Nephron progenitor cell (in vitro differentiated cells): Measurements from ENCODE around the gene LRRC34.

Experiments used
- DNase-seq: peaks from one replicate; pipeline ENCODE4 v3.0.0; 2021
- H3K27ac Mint-ChIP-seq: 2 replicates; pipeline ENCODE4 v1.8.0; 2021; ENCODE audit warnings: mild to moderate bottlenecking, moderate library complexity, mixed read lengths
- H3K27me3 Mint-ChIP-seq: 2 replicates; pipeline ENCODE4 v1.8.0; 2021; ENCODE audit warnings: mild to moderate bottlenecking, low read depth, mixed read lengths; ENCODE audit not compliant: poor library complexity
- H3K36me3 Mint-ChIP-seq: 2 replicates; pipeline ENCODE4 v1.8.0; 2021; ENCODE audit warnings: low read depth, mixed read lengths
- H3K4me1 Mint-ChIP-seq: 2 replicates; pipeline ENCODE4 v1.8.0; 2021; ENCODE audit warnings: mixed read lengths
- H3K4me3 Mint-ChIP-seq: 2 replicates; pipeline ENCODE4 v1.8.0; 2021; ENCODE audit warnings: mild to moderate bottlenecking, moderate library complexity, mixed read lengths
- H3K9me3 Mint-ChIP-seq: 2 replicates; pipeline ENCODE4 v1.8.0; 2021; ENCODE audit warnings: mild to moderate bottlenecking, moderate library complexity, mixed read lengths
- TF ChIP-seq, protein P1 (sequence below): fragments of 200-600 bp; sonication (generic); IDR thresholded peaks from 2 replicates; pipeline ENCODE4 v1.5.0; 2021; ENCODE audit warnings: antibody characterized with exemption

Gene LRRC34

DNA sequence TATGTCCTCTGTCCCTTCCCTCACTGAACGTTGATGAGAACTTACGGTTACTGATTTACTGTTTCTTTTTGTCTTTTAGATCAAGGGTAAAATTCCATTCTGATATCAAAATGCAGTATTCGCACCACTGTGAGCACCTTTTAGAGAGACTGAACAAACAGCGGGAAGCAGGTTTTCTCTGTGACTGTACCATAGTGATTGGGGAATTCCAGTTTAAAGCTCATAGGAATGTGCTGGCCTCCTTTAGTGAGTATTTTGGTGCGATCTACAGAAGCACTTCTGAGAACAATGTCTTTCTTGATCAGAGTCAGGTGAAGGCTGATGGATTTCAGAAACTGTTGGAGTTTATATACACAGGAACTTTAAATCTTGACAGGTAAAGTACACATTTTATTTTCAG, 38.5 kb downstream of the LRRC34 start:
- Mint-ChIP-seq H3K4me3 (peak overlapping the region; percentile 100), H3K36me3 (peaks cover 31% of the 10 kb centered on the region), H3K4me1 (peaks cover 37% of the 10 kb centered on the region), H3K9me3 (no peaks in the 10 kb centered on the region), H3K27ac (peak overlapping the region; percentile 100), H3K27me3 (peaks cover 7% of the 10 kb centered on the region)
- TF ChIP-seq, protein P1, sequence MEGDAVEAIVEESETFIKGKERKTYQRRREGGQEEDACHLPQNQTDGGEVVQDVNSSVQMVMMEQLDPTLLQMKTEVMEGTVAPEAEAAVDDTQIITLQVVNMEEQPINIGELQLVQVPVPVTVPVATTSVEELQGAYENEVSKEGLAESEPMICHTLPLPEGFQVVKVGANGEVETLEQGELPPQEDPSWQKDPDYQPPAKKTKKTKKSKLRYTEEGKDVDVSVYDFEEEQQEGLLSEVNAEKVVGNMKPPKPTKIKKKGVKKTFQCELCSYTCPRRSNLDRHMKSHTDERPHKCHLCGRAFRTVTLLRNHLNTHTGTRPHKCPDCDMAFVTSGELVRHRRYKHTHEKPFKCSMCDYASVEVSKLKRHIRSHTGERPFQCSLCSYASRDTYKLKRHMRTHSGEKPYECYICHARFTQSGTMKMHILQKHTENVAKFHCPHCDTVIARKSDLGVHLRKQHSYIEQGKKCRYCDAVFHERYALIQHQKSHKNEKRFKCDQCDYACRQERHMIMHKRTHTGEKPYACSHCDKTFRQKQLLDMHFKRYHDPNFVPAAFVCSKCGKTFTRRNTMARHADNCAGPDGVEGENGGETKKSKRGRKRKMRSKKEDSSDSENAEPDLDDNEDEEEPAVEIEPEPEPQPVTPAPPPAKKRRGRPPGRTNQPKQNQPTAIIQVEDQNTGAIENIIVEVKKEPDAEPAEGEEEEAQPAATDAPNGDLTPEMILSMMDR: no peak
- no peak for DNase-seq

DNA sequence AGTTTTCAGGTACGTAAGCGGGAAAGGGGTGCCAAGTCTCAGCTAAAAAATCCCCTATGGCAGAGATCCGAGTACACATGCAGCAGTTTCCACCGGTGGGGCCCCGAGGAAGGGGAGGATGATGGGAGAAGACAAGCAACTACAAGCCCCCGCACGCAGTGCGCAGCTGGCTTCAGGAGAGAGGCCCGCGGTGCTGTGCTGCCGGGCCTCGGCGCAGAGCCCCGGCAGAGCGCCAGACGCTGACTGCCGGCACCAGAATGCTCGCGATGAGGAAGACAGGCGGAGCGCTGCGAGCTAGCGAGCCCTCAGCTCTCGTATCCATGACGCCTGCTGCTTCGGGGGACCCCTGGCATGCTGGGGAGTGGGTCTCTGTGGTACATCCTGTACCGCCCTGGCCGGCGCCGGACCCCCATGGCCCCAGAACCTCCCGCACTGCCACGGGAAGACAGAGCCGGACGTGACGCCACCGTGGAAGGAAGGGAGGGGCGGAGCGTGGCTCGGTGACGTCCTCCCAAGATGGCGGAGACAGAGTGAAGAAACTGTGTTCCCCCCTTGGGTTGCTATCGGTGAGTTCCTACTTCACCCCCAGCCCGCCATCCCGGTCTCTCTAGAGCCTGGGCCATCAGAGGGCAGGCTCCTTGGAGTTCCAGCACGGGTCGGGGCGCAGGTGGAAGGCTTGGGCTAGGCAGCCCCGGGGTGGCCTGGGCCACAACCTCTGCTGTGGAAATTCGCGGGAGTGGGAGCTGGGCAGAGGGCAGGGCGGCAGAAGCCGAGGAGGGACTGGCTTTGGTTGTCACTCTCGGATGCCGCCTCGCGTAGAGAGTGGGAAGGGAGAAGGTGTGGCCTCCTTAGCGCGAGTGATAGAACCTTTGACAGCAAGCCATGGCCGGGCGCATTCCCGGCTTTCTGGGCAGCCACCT, 39.5 kb downstream of the LRRC34 start, which contains the start of gene MYNN:
Gene MYNN, plus strand, starts transcription at position 500 of the 920 bp plus-strand sequence. CDS start 900 bp downstream, outside the sequence.
- TF ChIP-seq, protein P1: no peak
- peaks cover 37% of the 10 kb centered on the region for H3K4me1 Mint-ChIP-seq
- H3K27me3 Mint-ChIP-seq: peaks cover 7% of the 10 kb centered on the region
- H3K4me3 Mint-ChIP-seq: peak within 1 kb of the TSS; percentile 100
- H3K9me3 Mint-ChIP-seq: no peaks in the 10 kb centered on the region
- peak; percentile 92 for DNase-seq
- peaks cover 24% of the 10 kb centered on the region for H3K36me3 Mint-ChIP-seq
- H3K27ac Mint-ChIP-seq: peak within 1 kb of the TSS; percentile 100

DNA sequence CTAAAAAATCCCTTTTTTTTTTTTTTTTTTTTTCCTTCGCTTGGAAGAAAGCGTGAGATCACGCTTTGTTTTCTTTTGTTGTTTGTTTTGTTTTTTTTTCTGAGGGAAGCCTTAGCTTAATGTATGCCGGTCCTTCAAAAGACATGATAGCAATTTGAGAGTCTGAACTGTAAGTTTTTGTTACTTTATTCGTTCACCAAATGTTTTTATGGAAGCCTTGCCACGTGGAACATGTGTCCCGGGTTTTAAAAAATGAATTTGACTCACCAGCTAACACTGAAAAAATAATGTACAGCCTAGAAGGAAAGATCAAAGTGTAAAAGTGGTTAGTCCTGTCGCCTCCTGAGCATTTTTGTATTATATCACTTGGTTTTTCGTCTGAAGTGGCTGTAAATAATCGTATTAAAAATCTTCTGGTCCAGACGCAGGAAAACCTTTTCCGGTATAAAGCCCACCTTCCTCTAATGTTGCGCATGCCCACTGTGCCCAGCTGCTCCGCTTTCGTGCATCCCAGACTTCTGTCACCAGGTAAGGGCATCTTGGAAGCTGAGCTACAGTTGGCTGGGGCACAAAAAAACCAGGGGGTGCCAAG, 40.3 kb downstream of the LRRC34 start:
- Mint-ChIP-seq H3K9me3 (no peaks in the 10 kb centered on the region), H3K4me1 (peaks cover 37% of the 10 kb centered on the region), H3K27me3 (peaks cover 7% of the 10 kb centered on the region), H3K4me3 (peak overlapping the region; percentile 100), H3K27ac (peak overlapping the region; percentile 100), H3K36me3 (peaks cover 22% of the 10 kb centered on the region)
- TF ChIP-seq, protein P1: no peak
- DNase-seq: peak; percentile 67

DNA sequence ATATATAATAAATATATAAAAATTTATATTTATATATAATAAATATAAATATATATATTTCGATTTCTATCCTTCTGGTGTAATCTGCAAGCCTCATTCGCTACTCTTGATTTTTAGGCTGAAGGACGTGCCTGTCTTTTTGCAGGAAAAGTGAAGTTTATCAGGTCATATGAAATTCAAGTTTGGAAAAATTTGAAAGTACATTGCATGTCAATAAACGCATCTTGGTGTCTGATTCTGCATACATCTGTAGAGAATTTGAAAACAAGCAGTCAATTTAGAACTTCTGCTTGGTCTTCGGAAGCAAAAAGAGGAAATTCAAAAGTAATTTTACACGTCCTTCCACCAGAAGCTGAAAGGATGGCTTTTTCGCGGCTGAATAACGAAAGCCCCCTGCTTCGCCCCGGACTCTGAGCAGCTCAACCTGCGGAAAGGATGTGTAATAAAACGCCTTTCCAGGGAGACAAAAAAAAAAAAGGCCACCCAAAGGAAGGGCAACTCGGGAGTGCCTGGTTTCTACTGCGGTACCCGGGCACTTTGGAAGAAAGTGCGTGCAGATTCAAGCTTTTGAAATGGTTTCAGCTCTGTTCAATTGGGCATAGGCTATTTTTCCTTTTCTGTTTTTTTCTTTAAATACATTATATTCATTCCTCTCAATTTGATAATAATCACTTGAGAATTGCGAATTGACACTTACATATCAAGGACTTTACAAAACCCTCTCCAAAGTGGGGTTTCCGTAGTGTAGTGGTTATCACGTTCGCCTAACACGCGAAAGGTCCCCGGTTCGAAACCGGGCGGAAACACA, 41.0 kb downstream of the LRRC34 start:
- DNase-seq: peak; percentile 65
- TF ChIP-seq, protein P1: no peak
- Mint-ChIP-seq H3K36me3 (peaks cover 15% of the 10 kb centered on the region), H3K4me3 (peak overlapping the region; percentile 100), H3K27me3 (peaks cover 7% of the 10 kb centered on the region), H3K9me3 (no peaks in the 10 kb centered on the region), H3K27ac (peak overlapping the region; percentile 100), H3K4me1 (peaks cover 37% of the 10 kb centered on the region)

DNA sequence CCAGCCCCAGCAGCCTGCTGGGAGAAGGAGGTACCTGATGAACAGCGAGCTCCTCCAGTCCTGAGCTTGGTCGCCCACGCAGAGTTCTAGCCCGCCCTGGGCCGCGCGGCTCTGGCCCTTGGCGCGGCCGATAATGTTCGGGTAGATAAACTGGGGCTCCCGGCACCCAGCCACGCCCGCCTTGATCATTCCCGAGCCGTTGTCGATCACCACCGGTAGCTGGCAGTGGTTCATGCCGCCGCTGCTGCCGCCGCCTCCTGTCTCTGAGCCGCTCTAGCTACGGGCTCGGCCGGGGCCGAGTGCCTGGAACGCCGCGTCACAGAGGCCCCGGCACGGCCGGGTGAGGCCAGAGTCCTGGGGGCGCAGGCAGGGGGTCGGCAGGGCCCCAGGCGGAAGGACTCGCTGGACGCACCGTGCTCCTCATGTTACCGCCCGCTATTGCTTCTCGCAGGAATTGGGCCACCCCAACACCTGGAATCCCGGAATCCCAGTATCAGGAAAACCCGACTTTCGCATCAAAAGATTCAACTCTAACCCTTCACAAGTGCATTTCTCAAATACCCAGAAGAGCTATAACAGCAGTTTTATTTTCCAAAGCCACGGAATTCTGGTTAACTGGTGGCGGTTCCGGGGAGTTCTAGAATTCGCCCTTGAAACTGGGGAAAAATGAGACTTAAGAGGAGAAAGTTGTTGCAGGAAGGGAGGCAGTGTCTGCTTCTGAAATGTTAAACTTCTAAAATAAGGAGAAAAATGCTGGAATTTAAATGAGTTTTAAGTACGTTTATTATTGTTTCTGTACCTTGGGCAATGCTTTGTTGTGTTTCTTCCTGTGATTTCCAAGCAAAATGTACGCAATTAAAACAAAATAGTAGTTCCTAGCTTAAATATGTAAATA, 43.2 kb downstream of the LRRC34 start, which contains the start of gene ACTRT3:
Gene ACTRT3, minus strand, starts transcription at position 275 of the 895 bp plus-strand sequence. Its CDS starts 41 bp downstream, at position 234.
- Mint-ChIP-seq H3K4me3 (peak within 1 kb of the TSS; percentile 92), H3K4me1 (peaks cover 21% of the 10 kb centered on the region), H3K36me3 (peaks cover 13% of the 10 kb centered on the region), H3K27me3 (peaks cover 7% of the 10 kb centered on the region), H3K9me3 (peaks cover 18% of the 10 kb centered on the region), H3K27ac (peak within 1 kb of the TSS; percentile 96)
- TF ChIP-seq, protein P1: no peak
- peak; percentile 81 for DNase-seq
